ENCODE results near the gene ATG4B. TPM values are rescaled to one million over a fixed set of nuclear protein-coding genes. Genes with fewer than 3 reads are reported as not detected.

The ATG4B gene
- total RNA-seq, 1 donor from 2014 or later: 92.6 TPM

DNA sequence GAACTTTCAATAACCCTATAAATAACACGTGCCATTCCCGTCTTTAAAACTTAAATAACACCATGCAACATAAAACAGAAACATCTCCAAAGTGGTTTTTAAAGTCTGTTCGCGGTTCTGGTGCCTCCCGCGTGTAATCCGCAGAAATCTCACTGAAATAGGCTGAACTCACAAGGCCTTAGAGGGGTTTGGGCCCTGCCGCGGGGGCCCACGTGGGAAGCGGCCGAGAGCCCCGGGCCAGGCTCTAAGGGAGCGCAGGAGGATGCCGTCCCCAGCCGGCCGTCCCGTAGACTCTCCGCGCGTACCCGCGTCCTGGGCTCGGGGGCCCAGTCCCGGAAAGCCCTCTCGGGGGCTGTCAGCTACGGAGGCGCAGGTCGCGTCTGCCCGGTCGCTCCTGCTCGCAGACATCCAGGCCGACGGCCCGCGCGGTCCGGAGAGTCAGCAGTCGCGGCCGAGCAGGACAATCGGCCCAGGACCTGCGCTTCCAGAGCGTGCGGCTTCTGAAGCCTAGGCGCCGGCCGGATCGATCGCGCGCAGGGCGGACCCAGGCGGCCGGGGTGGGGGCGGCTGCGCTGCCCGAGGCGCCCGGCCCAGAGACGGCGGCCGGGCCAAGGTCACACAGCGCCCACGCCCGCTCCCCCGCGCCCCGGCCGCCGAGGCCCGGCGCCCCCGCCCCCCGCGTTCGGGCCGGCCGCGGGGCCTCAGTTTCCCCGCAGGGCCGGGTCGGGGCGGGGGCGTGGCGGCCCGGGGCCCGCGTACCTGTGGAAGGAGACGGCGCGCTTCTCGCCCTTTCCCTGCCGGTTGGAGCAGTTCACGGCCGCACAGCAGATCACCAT is 1.1 kb upstream of the ATG4B start:
- DNase-seq (ENCODE audit: low spot score): no peak
- peak; percentile 35 for ATAC-seq
- intact Hi-C loops (cut with DNase I): no loop called here

GRCh38 chr2:241637795-241638660 is 535 bp downstream of the ATG4B start:
- no peak for DNase-seq (ENCODE audit: low spot score)
- no peak for ATAC-seq
- intact Hi-C loops (cut with DNase I): loop anchor here (2.0 kb wide), 1 partner anchor 21 kb away; no protein-coding TSS in a partner anchor

DNA sequence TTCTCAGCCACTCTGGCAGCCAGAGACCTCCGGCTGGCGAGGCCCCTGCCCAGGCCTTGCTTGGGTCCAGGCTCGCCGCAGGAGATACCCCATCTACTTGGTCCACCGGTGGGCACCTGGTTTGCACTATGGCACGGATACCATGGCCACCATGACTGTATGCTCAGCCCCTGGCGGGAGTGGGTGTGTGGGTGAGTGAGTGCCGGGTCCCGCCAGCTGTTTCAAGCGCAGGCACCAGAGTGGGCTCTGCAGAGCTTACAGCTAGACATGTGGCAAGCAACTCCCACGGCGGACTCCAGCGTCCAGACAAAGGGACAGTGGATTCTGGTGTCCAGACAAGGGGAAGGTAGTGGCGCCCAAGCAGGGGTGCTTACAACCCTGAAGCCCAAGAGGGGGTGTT is 1.4 kb downstream of the ATG4B start:
- intact Hi-C loops (cut with DNase I): loop anchor here (2.0 kb wide), 1 partner anchor 20 kb away; no protein-coding TSS in a partner anchor
- no peak for DNase-seq (ENCODE audit: low spot score)
- no peak for ATAC-seq

GRCh38 chr2:241639385-241639784 is 1.9 kb downstream of the ATG4B start:
- ATAC-seq (no peak), DNase-seq (ENCODE audit: low spot score) (no peak)
- intact Hi-C loops (cut with DNase I): loop anchor here (2.0 kb wide), 1 partner anchor 19 kb away; no protein-coding TSS in a partner anchor

DNA sequence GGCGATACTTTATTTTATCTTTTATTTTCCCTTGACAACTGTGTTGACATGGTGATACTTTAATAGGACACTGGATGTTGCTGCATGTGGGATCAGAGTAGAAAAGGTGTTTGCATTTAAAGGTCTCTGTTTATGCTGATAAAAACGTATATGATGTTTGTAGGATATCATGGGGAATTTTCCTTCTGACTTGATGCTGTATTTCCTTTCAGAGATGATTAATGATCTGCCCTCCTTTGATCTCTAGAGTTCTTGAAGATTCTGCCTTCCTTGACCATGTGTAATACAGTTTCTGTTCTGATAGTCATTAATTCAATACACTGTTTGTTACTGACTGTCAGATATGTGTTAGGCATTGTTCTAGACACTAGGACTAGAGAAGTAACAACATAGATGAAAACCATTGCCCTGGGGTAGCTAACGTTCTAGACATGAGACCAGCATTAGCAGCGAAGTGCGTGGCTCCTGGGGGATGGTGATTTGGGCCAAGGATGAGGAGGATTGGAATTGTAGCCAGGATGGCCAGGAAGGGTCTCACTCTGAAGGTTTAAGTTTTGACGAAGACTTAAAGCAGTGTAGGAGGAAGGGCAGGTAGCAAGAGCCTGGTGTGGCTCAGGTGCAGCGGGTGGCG is 2.8 kb downstream of the ATG4B start:
- intact Hi-C loops (cut with DNase I): no loop called here
- DNase-seq (ENCODE audit: low spot score) (no peak), ATAC-seq (no peak)

GRCh38 chr2:241641631-241642030 is 4.1 kb downstream of the ATG4B start:
- ATAC-seq (no peak), DNase-seq (ENCODE audit: low spot score) (no peak)
- intact Hi-C loops (cut with DNase I): no loop called here

- DNase-seq (ENCODE audit: low spot score): no peak
- intact Hi-C loops (cut with DNase I): no loop called here
- ATAC-seq: no peak
Observed at GRCh38 chr2:241645056-241645914, 7.8 kb downstream of the ATG4B start.

GRCh38 chr2:241645915-241646645 is 8.6 kb downstream of the ATG4B start:
- no peak for ATAC-seq

GRCh38 chr2:241648453-241648852 is 11.0 kb downstream of the ATG4B start:
- intact Hi-C loops (cut with DNase I): no loop called here
- ATAC-seq: no peak
- DNase-seq (ENCODE audit: low spot score): no peak

More at GRCh38 chr2:241645915-241646645, 8.6 kb downstream of the ATG4B start:
- no peak for DNase-seq (ENCODE audit: low spot score)
- intact Hi-C loops (cut with DNase I): no loop called here

DNA sequence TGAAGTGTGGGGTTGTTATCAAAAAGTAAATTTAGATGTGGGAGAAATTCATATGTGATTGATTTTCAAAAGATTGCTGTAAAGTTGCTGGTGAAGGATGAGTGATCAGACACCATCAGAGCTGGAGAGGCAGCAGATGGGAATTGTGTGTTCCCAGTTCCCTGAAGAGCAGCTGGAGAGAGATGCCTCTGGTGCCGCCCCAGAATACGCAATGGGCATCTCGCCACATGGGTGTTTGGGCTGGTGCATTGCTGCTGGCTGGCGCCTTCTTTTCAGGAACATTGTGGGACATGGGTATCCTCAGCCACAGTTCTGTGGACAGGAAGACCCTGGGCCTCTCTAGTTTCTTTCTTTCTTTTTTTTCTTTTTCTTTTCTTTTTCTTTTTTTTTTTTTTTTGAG is 11.9 kb downstream of the ATG4B start:
- no peak for ATAC-seq
- intact Hi-C loops (cut with DNase I): no loop called here
- DNase-seq (ENCODE audit: low spot score): no peak

GRCh38 chr2:241649927-241650326 is 12.4 kb downstream of the ATG4B start:
- ATAC-seq (no peak), DNase-seq (ENCODE audit: low spot score) (no peak)
- intact Hi-C loops (cut with DNase I): no loop called here

DNA sequence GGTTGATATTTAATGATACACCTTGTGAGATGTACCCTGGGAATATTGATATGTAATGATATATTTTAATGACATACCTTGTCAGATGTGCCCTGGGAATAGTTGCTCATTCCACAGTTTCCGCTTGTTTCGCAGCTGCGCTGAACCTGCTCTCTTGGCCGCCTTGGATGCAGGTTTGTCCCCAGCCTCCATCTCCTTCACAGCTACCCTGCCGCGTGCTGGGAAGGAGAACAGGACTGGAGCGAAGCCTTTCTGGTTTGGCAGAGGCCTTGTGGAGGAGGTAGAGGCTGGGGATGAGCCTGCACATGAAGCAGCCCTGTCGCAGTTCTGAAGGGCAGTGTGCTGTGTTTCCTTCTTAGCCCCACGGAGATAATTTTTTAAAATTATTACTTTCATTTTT is 14.6 kb downstream of the ATG4B start:
- DNase-seq (ENCODE audit: low spot score) (no peak), ATAC-seq (no peak)
- intact Hi-C loops (cut with DNase I): no loop called here

DNA sequence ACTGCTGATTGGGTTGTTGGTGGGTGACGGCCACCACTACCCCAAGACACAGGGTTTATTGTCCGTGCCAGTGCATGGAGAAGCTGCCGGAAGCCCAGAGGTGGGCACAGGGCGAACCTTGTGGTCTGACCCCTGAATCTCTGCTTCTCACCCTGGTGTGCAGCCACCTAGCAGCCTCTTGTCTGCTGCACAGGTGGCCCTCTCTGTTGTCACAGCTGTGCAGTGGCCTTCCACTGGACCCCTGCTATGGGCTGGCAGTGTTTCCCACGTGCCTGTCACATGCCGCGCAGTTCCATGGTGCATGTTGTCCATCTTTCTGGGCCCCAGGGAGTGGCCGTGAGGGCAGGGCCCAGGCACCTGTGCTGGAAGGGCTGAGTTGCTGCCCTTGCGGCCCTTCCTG is 15.2 kb downstream of the ATG4B start:
- intact Hi-C loops (cut with DNase I): no loop called here
- no peak for DNase-seq (ENCODE audit: low spot score)
- ATAC-seq: no peak

DNA sequence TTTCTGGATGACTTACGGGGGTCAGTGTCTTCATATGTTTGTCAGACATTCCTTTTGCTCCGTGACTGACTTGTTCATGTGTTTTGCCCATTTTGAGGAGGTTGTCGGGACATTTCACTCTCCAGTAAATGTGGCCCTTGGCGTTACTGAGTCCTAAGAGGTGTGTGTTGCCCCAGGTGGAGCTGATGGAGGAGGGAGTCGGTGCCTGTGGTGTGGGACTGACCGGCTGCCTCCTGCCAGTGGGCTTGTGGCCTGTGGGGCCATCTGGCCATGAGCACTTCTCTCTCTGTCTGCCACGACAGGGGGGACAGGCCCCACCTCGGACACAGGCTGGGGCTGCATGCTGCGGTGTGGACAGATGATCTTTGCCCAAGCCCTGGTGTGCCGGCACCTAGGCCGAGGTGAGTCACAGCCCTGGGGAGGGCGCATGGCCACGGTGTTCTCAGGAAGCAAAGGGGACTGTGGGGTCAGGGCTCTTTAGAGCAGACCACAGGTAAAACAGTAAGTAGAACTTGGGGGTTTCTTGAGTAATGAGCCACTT is 15.8 kb downstream of the ATG4B start:
- ATAC-seq: no peak
- intact Hi-C loops (cut with DNase I): no loop called here
- DNase-seq (ENCODE audit: low spot score): no peak

DNA sequence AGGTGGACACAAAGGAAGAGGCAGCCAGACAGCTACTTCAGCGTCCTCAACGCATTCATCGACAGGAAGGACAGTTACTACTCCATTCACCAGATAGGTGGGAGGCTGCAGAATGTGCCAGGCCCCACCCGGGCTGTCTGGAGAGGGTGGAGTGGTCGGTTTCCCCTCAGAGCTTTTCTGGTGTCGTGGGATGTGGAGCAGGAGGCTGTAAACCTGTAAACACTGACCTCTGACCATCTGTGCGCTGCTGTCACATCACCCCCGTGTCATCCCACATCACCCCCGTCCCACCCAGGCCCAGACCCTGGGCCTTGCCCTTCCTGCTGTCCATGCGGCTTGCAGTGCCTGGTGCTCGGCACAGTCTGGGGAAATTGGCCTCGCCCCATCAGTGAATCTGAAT is 17.1 kb downstream of the ATG4B start:
- no peak for ATAC-seq
- intact Hi-C loops (cut with DNase I): no loop called here
- no peak for DNase-seq (ENCODE audit: low spot score)

- DNase-seq (ENCODE audit: low spot score): no peak
- intact Hi-C loops (cut with DNase I): no loop called here
- ATAC-seq: no peak
Observed at GRCh38 chr2:241655516-241656189, 18.2 kb downstream of the ATG4B start.

- no peak for ATAC-seq
- DNase-seq (ENCODE audit: low spot score): no peak
- intact Hi-C loops (cut with DNase I): no loop called here
Observed at GRCh38 chr2:241656190-241656741, 18.8 kb downstream of the ATG4B start.
